ENCODE data around the gene CFAP299.

The CFAP299 gene

DNA sequence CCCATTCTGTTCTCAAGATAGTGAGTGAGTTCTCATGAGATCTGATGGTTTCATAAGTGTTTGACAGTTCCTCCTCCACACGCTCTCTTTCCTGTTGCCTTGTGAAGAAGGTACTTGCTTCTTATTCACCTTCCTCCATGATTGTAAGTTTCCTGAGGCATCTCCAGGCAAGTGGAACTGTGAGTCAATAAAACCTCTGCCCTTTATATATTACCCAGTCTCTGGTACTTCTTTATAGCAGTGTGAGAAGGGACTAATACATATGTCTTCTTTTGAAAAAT is 58.4 kb downstream of the CFAP299 start:
- H3K4me3 ChIP-seq (ENCODE audit: low read length) = no peak overlapping the region
- no peaks in the 10 kb centered on the region for H3K36me3 ChIP-seq (ENCODE audit: insufficient read depth, low read depth, low read length)
- H3K4me1 ChIP-seq (ENCODE audit: insufficient read depth, low read length) = no peaks in the 10 kb centered on the region
- H3K9me3 ChIP-seq (ENCODE audit: insufficient read depth, low read depth, low read length) = no peaks in the 10 kb centered on the region
- no peaks in the 10 kb centered on the region for H3K27me3 ChIP-seq (ENCODE audit: insufficient read depth, low read length)
- no peak overlapping the region for H3K9ac ChIP-seq (ENCODE audit: low read depth, low read length)
- H3K27ac ChIP-seq (ENCODE audit: low read length) = no peak overlapping the region

DNA sequence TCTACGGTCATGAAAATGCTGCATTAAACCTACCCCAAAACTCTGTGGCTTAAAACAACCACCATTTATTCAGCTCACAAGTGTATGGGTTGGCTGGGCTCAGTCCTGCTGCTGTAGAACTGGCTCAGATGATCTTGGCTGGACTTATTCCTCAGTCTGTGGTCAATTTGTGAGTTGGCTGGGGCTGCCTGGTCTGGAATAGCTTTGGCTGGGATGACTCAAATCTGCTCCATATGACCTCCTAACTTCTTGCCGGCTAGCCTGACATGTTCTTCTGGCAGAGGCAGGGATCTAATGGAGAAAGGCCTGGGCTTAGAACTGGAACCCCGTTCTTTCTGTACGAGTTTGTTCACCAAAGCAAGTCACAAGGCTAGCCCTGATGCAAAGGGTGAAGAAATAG is 71.7 kb downstream of the CFAP299 start:
- no peaks in the 10 kb centered on the region for H3K9me3 ChIP-seq (ENCODE audit: insufficient read depth, low read depth, low read length)
- H3K9ac ChIP-seq (ENCODE audit: low read depth, low read length) = no peak overlapping the region
- no peak overlapping the region for H3K27ac ChIP-seq (ENCODE audit: low read length)
- no peak overlapping the region for H3K4me3 ChIP-seq (ENCODE audit: low read length)
- H3K27me3 ChIP-seq (ENCODE audit: insufficient read depth, low read length) = no peaks in the 10 kb centered on the region
- H3K36me3 ChIP-seq (ENCODE audit: insufficient read depth, low read depth, low read length) = no peaks in the 10 kb centered on the region
- H3K4me1 ChIP-seq (ENCODE audit: insufficient read depth, low read length) = no peaks in the 10 kb centered on the region

DNA sequence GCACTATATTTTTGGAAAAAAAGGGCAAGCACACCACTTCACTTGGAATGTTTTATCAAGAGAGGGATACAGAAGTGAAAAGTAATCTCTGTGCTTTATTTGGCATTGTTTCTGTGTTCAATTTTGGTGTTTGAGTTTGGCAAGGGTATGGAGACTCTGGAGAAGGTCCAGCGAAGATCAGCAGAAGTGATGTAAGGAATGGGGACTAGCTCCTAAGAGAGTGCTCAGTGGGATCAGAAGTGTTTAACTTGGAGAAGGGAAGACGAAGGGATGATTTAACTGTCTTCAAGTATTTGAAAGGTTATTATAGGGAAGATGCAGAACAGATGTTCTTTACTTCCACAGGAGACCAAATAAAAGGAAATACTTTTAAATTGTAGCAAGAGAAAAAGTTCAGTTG is 74.3 kb downstream of the CFAP299 start:
- Histone ChIP-seq H3K27ac (ENCODE audit: low read length) (no peak overlapping the region), H3K4me3 (ENCODE audit: low read length) (no peak overlapping the region), H3K4me1 (ENCODE audit: insufficient read depth, low read length) (no peaks in the 10 kb centered on the region), H3K36me3 (ENCODE audit: insufficient read depth, low read depth, low read length) (no peaks in the 10 kb centered on the region), H3K27me3 (ENCODE audit: insufficient read depth, low read length) (no peaks in the 10 kb centered on the region), H3K9ac (ENCODE audit: low read depth, low read length) (no peak overlapping the region), H3K9me3 (ENCODE audit: insufficient read depth, low read depth, low read length) (no peaks in the 10 kb centered on the region)

DNA sequence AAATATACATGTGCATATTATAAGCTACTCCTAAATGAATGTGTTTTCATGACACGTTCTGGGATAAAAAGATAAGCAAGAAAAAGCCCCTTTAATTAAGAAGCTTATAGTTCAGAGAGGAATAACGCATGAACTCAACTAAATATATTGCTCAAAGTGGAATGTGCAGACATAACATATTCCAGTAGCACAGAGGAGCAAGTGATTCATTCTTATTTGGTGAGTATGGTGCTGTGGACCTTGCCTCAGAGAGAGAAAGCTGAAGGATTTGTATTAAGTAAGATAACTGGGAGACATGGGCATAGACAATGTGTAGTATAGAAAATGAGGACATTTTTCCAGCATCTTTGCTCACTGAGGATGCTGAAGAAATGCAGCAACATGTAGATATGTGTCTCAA is 76.8 kb downstream of the CFAP299 start:
- H3K36me3 ChIP-seq (ENCODE audit: insufficient read depth, low read depth, low read length) = no peaks in the 10 kb centered on the region
- no peaks in the 10 kb centered on the region for H3K27me3 ChIP-seq (ENCODE audit: insufficient read depth, low read length)
- H3K27ac ChIP-seq (ENCODE audit: low read length) = no peak overlapping the region
- H3K9me3 ChIP-seq (ENCODE audit: insufficient read depth, low read depth, low read length) = no peaks in the 10 kb centered on the region
- H3K4me3 ChIP-seq (ENCODE audit: low read length) = no peak overlapping the region
- no peaks in the 10 kb centered on the region for H3K4me1 ChIP-seq (ENCODE audit: insufficient read depth, low read length)
- H3K9ac ChIP-seq (ENCODE audit: low read depth, low read length) = no peak overlapping the region

DNA sequence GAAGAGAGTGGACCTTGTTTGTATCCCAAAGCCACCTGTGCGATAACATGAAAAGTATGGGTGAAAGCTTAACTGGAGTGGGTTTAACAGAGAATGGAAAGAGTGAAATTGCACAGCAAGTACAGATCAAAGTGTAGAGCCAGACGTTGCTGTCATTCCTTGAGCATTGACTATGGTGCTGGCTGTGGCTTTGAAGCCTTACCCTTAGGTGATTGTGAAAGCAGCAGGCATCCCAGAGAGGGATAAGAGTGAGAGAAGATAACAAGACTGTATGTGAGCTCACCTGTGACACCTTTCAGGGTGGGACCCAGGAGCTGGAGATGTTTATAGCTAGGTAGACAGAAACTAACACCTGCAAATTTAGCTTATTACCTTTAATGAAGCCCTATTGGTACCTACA is 77.6 kb downstream of the CFAP299 start:
- no peaks in the 10 kb centered on the region for H3K4me1 ChIP-seq (ENCODE audit: insufficient read depth, low read length)
- H3K27ac ChIP-seq (ENCODE audit: low read length) = no peak overlapping the region
- H3K9me3 ChIP-seq (ENCODE audit: insufficient read depth, low read depth, low read length) = no peaks in the 10 kb centered on the region
- H3K27me3 ChIP-seq (ENCODE audit: insufficient read depth, low read length) = no peaks in the 10 kb centered on the region
- H3K36me3 ChIP-seq (ENCODE audit: insufficient read depth, low read depth, low read length) = no peaks in the 10 kb centered on the region
- no peak overlapping the region for H3K9ac ChIP-seq (ENCODE audit: low read depth, low read length)
- no peak overlapping the region for H3K4me3 ChIP-seq (ENCODE audit: low read length)

DNA sequence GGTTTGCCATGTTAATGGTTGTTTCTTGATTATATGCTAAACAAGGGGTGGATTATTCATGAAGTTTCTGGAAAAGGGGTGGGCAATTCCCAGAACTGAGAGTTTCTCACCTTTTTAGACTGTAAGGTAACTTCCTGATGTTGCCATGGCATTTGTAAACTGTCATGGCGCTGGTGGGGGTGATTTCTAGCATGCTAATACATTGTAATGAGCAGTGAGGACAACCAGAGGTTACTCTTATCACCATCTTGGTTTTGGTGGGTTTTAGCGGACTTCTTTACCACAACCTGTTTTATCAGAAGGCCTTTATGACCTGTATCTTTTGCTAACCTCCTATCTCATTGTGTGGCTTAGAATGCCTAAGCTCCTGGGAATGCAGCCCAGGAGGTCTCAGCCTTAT is 81.5 kb downstream of the CFAP299 start:
- Histone ChIP-seq H3K9me3 (ENCODE audit: insufficient read depth, low read depth, low read length) (no peaks in the 10 kb centered on the region), H3K36me3 (ENCODE audit: insufficient read depth, low read depth, low read length) (no peaks in the 10 kb centered on the region), H3K27me3 (ENCODE audit: insufficient read depth, low read length) (no peaks in the 10 kb centered on the region), H3K9ac (ENCODE audit: low read depth, low read length) (no peak overlapping the region), H3K27ac (ENCODE audit: low read length) (no peak overlapping the region), H3K4me3 (ENCODE audit: low read length) (no peak overlapping the region), H3K4me1 (ENCODE audit: insufficient read depth, low read length) (peaks cover 13% of the 10 kb centered on the region; the same call in 1 of the 2 replicates)

DNA sequence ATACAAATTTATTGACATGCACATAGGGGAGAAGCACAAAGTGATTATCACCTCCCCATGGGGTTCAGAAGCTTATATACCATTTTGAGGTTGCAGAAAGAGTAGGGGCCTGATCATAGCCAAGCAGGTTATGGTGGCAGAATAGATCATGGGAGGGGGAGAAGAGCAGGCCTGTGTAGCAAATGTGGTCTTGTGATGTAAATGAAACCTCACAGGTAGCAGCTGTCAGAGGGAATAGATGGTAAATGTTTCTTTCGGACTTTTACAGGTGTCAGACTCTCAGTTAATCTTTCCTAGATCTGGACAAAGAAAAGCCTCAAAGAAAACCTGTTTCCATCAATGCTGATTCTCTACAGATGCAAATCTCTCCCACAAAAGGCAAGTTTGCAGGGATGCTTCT is 84.4 kb downstream of the CFAP299 start:
- Histone ChIP-seq H3K9ac (ENCODE audit: low read depth, low read length) (no peak overlapping the region), H3K4me1 (ENCODE audit: insufficient read depth, low read length) (peaks cover 13% of the 10 kb centered on the region; the same call in 1 of the 2 replicates), H3K36me3 (ENCODE audit: insufficient read depth, low read depth, low read length) (no peaks in the 10 kb centered on the region), H3K4me3 (ENCODE audit: low read length) (no peak overlapping the region), H3K27me3 (ENCODE audit: insufficient read depth, low read length) (no peaks in the 10 kb centered on the region), H3K9me3 (ENCODE audit: insufficient read depth, low read depth, low read length) (no peaks in the 10 kb centered on the region), H3K27ac (ENCODE audit: low read length) (no peak overlapping the region)

DNA sequence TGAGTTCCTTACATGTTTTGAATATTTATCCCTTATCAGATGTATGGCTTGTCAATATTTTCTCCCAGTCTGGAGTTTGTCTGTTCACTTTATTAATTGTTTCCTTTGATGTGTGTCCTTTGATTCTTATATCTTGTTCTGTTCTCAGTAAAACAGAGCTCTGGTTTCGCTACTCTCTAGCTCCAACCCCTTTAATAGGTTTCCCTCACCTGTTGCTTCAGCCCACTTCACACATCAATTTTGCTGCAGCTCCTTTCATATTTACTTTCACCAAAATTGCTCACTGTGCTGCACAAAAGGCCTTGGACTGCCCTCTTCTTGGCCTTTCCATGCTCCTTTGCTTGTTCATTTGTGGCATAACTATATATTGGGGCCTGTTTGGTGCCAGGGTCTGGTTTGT is 85.1 kb downstream of the CFAP299 start:
- Histone ChIP-seq H3K27ac (ENCODE audit: low read length) (no peak overlapping the region), H3K4me1 (ENCODE audit: insufficient read depth, low read length) (peaks cover 13% of the 10 kb centered on the region; the same call in 1 of the 2 replicates), H3K9me3 (ENCODE audit: insufficient read depth, low read depth, low read length) (no peaks in the 10 kb centered on the region), H3K4me3 (ENCODE audit: low read length) (no peak overlapping the region), H3K9ac (ENCODE audit: low read depth, low read length) (no peak overlapping the region), H3K36me3 (ENCODE audit: insufficient read depth, low read depth, low read length) (no peaks in the 10 kb centered on the region), H3K27me3 (ENCODE audit: insufficient read depth, low read length) (no peaks in the 10 kb centered on the region)

DNA sequence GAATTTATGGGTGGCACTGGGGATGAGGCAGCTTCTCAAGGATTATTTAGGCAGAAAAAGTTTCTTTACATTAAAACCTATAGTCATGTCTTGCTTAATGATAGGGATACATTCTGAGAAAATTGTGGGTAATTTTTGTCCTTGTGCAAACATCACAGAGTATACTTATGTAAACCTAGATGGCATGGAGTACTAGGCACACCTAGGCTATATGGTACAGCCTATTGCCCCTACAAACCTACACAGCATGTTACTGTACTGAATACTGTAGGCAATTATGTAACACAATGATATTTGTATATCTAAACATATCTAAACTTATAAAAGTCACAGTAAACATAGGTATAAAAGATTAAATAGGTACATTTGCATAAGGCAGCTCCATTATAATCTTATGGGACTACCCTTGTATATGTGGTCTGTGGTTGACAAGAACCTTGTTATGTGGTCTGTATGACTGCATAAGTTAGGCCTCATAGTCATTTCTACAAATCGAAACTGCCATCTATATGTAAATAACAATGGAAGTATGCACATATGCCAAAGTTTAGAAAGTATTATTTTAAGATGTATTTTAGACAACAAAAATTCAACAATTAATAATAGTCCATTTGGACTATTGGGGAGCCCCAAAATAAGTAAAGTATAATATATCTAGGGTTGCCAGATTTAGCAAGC is 87.3 kb downstream of the CFAP299 start:
- no peaks in the 10 kb centered on the region for H3K27me3 ChIP-seq (ENCODE audit: insufficient read depth, low read length)
- no peaks in the 10 kb centered on the region for H3K9me3 ChIP-seq (ENCODE audit: insufficient read depth, low read depth, low read length)
- H3K4me1 ChIP-seq (ENCODE audit: insufficient read depth, low read length) = peaks cover 13% of the 10 kb centered on the region; the same call in 1 of the 2 replicates
- no peaks in the 10 kb centered on the region for H3K36me3 ChIP-seq (ENCODE audit: insufficient read depth, low read depth, low read length)
- no peak overlapping the region for H3K4me3 ChIP-seq (ENCODE audit: low read length)
- no peak overlapping the region for H3K9ac ChIP-seq (ENCODE audit: low read depth, low read length)
- H3K27ac ChIP-seq (ENCODE audit: low read length) = no peak overlapping the region

DNA sequence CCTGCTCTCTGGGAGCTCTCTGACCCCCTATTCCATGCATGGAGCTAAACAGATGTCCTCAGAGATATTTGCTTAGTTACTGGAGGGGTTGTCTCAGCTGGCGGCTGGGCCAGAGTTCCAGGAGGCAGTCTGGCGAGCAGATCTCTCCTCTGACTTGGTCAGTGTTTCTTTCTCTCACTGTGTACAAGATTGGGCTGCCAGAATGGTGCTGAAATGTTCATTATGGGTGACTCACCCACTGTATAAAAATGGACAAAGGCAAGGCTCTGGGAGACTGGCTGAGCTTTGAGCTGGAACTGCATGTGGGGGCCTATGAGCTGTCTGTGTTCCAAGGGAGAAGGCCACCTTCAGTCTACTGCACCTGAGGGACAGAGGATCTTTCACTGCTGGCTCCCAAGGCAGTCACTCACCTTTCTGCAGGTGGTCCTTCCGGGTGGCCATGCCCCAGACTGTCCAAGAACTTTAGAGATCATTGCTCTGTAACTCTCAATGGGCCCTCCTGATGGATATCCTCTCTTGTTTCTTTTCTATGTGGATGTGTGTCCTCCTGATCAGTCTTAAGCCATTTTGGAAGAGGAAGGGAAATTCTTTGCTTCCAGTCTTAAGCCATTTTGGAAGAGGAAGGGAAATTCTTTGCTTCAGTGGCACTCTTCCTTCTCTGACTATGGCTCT is 88.2 kb downstream of the CFAP299 start:
- peaks cover 13% of the 10 kb centered on the region; the same call in 1 of the 2 replicates for H3K4me1 ChIP-seq (ENCODE audit: insufficient read depth, low read length)
- no peak overlapping the region for H3K27ac ChIP-seq (ENCODE audit: low read length)
- no peaks in the 10 kb centered on the region for H3K36me3 ChIP-seq (ENCODE audit: insufficient read depth, low read depth, low read length)
- no peaks in the 10 kb centered on the region for H3K9me3 ChIP-seq (ENCODE audit: insufficient read depth, low read depth, low read length)
- no peak overlapping the region for H3K9ac ChIP-seq (ENCODE audit: low read depth, low read length)
- H3K4me3 ChIP-seq (ENCODE audit: low read length) = no peak overlapping the region
- H3K27me3 ChIP-seq (ENCODE audit: insufficient read depth, low read length) = no peaks in the 10 kb centered on the region

DNA sequence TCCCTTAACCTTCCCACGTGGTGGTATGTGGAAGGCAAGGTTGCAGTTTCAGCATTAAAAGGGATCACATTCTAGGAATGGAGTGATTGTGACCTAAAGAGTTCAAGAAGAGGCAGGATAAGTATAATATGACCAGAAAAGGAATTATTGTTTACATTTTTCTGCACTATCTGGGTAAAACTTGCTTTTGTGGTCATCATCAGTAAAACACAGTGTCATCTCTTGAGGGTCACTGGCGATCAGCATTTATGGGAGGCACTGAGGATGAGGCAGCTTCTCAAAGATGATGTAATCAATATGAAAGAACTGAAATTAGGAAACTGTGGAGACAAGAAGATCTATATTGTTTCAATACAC is 88.7 kb downstream of the CFAP299 start:
- Histone ChIP-seq H3K4me1 (ENCODE audit: insufficient read depth, low read length) (peaks cover 12% of the 10 kb centered on the region; the same call in 1 of the 2 replicates), H3K27me3 (ENCODE audit: insufficient read depth, low read length) (no peaks in the 10 kb centered on the region), H3K36me3 (ENCODE audit: insufficient read depth, low read depth, low read length) (no peaks in the 10 kb centered on the region), H3K4me3 (ENCODE audit: low read length) (no peak overlapping the region), H3K9me3 (ENCODE audit: insufficient read depth, low read depth, low read length) (no peaks in the 10 kb centered on the region), H3K27ac (ENCODE audit: low read length) (no peak overlapping the region), H3K9ac (ENCODE audit: low read depth, low read length) (no peak overlapping the region)
